NAMALWA (cell line): ENCODE results near the gene MMP17.
"Not testable (repeated sequence)": the region's sequence is repeated elsewhere in the genome, so short reads cannot be mapped to it uniquely, and the experiment has no call there.

Source experiments
- DNase-seq: peaks from one replicate; pipeline ENCODE4 v3.0.0-alpha.2; 2015; ENCODE audit warnings: low spot score

The MMP17 gene

DNA sequence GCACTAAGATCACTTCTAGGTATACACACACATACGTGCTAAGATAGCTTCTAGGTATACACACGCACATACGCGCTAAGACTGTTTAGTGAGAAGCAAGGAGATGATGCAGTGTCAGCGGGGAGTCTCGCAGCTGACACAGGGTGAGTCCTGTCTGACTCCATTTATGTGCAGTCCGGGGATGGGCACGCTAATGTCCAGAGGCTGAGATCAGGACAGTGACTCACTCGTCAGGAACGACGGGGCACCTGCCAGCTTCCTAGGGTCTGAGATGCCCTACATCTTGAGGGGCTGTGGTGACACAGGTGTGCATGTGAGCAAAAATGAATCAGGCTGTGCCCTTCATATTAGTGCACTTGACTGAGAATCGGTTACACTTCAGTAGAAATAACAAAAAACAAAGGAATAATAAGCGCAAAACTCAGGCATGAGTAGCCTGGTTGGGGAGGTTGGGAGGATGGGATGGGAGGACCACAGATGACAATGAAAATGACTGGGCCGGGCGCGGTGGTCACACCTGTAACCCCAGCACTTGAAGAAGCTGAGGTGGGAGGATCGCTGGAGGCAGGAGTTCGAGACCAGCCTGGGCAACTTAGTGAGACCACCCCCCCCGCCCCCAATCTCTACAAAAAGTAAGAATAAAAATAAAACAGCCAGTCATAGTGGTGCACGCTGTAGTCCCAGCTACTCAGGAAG, 37.1 kb downstream of the MMP17 start:
- no peak for DNase-seq

DNA sequence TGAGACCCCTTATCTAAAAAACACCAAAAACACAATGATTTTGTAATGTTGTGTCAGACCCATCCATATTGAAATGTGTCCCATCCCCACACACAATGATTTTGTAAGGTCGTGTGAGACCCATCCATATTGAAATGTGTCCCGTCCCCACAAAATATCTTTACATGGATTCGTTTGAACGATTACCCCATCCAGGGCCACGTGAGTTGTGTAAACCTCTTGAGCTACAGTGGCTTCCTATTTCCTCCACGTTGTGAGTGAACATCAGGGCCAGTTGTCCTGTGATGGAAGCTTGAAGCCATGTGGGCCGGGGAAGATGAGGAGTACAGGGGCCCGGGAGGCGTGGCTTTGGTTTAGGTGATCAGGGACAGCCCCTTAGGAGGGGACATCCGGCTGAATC, 39.3 kb downstream of the MMP17 start:
- DNase-seq, result no peak

DNA sequence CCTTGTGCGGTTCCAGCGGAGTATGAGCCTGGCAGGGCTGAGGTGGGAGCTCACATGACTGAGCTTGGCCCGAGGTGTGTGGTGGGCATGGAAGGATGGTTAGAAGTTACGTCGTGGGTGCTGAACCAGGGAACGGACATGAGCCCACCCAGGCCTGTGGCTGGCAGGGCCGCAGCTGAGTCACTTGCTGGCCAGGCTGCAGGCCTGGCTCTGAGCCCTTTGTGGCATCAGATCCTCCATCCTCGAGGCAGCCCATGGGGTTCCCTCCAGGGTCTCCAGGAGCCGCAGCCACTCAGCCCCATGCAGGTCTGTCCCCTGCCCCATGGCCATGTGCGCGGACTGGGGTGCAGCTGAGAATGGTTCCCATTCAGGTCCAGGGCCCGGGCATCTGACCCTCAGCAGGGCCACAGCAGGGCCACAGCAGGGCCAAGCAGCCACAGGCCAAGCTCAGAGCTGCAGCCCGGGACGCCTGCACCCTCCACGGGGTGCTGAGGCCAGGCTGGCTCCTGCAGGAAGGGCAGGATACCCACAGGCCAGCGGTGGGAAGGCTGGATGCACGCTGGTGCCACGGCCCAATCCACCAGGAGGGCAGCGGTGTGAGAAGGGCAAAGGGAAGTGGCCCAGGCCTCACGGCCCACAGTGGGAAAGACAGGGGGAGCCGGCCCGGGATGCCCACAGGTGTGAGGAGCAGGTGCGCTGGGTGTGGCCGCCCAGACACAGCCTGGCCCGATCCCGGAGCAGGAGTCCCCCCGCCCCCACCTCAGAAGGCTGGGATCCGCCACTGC, 39.9 kb downstream of the MMP17 start:
- DNase-seq, result no peak

DNA sequence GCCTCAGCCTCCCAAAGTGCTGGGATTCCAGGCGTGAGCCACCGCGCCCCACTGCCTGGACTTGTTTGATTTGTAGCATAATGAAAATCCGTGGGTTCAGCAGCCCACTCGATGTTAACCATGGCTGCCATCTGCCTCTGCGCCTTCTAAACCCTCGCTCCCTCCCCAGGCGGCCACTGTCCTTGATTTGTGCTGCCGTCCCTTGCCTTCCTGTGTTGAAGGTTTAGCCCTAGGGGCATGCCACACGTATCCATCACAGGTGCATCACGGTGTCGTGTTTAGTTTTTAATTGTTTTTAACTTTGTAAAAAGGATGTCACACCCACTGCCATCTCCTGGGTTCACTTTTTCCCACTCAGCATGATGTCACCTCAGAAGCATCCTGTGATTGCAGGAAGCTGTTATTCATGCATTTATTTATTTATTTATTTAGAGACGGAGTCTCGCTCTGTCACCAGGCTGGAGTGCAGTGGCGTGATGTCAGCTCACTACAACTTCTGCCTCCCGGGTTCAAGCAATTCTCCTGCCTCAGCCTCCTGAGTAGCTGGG, 41.8 kb downstream of the MMP17 start:
- DNase-seq, result no peak

DNA sequence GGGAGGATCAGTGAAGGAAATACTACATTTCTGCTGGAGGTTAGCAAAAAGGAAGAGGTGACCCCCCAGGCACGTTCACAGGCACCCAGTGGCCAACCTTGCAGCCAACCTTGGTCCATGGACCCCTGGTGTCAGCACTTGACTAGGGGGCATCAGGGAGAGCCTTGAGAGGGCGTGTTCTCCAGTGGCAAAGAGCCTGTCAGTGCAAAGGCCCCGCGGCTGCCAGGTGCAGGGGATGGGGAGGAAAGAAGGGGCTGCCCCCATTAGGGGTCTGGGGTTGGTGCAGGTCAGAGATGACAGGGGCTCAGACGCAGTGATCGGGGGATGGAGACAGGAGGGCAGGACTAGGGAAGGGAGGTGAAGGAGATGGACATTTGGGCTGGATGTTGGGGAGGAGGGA, 43.5 kb downstream of the MMP17 start:
- DNase-seq, result no peak

DNA sequence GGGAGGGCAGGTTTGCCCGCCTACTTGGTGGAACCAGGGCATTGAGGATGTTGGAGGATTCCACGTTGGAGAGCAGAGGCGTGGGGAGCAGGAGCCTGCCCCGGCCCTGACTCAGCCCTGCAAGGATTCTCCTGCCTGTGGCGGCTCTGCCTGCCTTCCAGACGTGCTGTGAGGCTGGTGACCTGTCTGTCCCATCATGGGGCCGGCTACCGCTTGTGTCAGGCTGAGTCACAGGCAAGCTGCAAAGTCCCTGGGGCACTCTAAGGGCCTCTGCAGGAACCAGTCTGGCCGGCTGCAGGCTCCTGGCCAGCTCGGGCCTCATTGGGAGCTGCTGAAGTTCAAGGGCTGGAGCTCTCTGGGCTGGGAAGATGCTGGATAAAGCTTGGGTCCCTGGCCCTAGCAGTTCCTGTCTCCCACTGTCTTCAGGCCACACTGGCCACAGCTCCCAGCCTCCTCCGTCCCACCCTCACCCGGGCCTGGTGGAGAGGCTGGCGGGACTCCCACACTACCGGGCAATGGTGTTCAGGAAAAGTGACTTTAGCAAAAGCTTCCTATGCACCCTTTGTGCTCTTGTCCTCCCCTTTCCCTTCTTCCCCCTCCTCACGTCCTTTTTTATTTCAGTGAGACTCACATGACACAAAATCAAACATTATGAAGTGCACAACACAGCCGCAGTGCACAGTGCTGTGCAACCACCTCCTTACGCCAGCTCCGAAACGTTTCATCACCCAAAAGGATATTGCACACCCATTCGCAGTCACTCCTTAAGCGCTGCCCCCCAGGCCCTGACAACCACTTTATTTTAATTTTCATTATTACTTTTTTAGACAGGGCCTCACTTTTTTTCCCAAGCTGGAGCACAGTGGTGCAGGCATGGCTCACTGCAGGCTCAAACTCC, 44.2 kb downstream of the MMP17 start:
- DNase-seq, result no peak

DNA sequence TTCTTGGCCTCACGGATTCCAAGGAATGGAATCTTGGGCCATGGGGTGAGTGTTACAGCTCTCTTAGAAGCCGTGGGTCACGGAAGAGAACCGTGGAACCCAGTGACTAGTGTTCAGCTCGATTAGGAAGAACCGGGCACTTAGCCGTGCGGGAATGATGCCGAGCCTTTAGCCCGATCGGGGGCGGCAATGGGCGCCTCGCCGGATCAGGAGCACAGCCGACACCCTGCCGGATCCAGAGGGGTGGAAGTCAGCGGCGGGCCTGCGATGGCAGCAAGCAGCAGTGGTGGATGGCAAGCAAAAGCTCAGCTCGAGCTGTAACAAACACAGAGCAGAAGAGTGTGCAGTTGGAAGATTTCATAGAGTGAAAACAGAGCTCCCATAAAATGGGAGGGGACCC, 45.1 kb downstream of the MMP17 start:
- DNase-seq, result no peak

DNA sequence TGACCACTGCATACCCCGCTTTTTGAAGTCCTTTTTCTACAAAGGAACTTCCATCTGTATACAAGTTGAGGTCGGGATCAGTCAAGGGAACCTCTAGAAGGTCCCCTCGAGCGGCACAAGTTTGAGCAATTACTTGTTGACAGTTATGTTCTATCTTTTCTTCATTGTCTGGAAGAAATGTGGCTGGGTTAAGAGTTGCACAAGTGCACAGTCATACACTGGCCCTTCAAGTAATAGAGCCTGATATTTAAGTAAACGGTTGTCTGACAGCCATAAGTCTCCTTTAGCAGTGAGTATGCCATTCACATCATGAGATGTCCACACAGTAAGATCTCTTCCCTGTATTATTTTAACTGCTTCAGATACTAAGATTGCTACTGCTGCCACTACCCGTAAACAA, 46.8 kb downstream of the MMP17 start:
- DNase-seq, result not testable (repeated sequence)

DNA sequence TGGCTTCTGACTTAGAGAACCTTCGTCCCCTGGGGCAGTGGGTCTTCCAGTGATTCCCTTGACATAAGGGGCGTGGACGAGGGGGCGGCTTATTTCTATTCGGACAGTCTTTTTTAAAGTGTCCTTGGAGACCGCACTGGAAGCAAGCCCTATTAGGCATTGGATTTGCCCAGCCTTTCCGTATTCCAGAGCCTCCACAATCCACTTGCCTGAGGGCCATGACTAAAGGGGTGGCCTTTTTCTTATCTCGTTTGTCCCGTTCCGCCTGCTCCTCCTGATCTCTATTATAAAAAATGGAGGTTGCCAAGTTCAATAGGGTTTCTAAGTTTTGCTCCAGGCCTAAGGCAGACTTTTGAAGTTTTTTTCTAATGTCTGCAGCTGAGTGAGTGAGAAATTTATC, 49.0 kb downstream of the MMP17 start:
- not testable (repeated sequence) for DNase-seq

DNA sequence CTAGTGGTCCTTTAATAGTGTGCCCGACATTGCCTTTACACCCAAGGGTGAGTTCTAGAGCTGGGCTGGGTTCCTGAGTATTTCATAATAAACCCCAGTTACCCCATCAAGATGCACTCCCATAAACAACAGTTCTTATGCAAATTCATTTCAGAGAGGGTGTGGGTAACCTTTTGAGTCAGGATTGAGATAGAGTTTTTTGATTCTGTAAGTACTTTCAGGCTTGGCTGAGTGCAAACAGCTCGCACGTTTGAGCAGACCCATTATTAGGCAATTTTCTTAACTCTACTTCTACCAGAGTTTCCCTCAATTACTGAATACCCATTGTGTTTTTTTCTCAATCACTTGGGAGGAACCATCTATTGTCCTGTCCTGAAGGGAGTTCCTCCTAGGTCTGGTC, 50.2 kb downstream of the MMP17 start:
- not testable (repeated sequence) for DNase-seq

DNA sequence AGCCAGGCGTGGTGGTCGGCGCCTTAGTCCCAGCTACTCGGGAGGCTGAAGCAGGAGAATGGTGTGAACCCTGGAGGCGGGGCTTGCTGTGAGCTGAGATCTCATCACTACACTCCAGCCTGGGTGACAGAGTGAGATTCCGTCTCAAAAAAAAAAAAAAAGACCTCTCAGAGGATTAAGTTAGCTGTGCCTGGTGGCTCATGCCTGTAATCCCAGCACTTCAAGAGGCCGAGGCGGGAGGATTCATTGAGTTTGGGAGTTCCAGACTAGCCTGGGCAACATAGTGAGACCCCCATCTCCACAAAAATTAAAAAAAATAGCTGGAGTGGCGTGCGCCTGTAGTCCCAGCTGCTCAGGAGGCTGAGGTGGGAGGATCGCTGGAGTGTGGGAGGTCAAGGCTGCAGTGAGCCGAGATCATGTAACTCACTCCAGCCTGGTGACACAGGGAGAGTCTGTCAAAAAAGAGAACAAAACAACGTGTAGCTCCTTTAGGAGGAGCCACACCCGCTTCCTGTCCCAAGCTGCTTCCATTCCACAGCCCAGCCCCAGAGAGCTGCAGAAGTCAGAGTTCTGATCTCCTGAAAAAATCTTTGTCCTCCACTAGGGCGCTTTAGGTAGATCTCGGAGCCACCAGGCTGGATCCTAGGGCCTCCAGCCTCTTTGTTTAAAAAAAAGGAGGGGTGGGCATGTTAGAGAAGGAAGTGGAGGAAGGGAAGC, 54.8 kb downstream of the MMP17 start:
- DNase-seq, result no peak

DNA sequence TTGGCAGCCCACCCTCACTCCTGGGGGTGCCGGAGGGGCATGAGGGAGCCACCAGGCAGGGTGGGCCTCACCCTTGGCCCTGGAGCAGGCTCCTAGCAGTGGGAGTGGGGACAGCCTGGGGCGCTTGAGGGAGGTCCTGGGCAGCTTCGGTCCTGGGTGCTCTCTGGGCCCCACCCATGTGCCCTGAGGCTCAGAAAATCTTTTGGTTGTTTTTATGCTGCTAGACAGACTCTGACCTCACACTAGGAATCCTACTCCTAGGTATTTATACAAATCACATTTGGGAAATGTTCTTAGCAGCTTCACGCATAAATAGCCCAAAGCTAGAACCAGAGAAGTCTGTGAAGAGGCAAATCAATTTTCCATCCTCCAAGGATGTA, 55.3 kb downstream of the MMP17 start:
- no peak for DNase-seq

DNA sequence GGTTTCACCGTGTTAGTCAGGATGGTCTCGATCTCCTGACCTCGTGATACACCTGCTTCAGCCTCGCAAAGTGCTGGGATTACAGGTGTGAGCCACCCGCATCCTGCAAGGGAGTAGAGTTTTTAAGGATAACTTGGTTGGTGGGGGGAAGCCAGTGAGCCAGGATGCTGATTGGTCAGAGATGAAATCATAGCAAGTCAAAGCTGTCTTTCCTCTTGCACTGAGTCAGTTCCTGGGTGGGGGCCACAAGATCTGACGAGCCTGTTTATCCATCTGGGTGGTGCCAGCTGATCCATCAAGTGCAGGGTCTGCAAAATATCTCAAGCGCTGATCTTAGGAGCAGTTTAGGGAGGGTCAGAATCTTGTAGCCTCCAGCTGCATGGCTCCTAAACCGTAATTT, 56.9 kb downstream of the MMP17 start:
- DNase-seq, result not testable (repeated sequence)

DNA sequence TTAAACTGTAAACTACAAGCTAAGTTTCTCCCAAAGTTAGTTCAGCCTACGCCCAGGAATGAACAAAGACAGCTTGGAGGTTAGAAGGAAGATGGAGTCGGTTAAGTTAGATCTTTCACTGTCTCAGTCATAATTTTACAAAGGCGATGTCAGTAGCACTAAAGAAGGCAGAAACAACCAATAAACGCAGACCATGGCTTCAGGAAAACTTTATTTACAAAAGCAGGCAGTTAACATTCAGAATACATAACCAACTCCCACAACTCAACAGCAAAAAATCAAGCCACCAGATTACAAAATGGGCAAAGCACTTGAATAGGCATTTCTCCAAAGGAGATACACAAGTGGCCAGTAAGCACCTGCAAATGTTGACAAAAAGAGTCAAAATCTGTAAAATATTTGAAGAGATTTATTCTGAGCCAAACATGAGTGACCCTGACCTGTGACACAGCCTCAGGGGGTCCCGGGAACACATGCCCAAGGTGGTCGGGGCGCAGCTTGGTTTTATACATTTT, 57.4 kb downstream of the MMP17 start:
- DNase-seq, result no peak

DNA sequence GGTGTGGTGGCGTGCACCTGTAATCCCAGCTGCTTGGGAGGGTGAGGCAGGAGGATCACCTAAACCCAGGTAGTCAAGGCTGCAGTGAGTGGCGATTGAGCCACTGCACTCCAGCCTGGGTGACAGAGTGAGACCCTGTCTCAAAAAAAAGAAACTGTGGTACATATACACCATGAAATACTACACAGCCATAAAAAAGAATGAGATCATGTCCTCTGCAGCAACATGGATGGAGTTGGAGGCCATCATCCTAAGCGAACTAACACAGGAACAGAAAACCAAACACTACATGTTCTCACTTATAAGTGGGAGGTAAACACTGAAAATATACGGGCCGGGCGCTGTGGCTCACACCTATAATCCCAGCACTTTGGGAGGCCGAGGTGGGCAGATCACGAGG, 63.5 kb downstream of the MMP17 start:
- not testable (repeated sequence) for DNase-seq

DNA sequence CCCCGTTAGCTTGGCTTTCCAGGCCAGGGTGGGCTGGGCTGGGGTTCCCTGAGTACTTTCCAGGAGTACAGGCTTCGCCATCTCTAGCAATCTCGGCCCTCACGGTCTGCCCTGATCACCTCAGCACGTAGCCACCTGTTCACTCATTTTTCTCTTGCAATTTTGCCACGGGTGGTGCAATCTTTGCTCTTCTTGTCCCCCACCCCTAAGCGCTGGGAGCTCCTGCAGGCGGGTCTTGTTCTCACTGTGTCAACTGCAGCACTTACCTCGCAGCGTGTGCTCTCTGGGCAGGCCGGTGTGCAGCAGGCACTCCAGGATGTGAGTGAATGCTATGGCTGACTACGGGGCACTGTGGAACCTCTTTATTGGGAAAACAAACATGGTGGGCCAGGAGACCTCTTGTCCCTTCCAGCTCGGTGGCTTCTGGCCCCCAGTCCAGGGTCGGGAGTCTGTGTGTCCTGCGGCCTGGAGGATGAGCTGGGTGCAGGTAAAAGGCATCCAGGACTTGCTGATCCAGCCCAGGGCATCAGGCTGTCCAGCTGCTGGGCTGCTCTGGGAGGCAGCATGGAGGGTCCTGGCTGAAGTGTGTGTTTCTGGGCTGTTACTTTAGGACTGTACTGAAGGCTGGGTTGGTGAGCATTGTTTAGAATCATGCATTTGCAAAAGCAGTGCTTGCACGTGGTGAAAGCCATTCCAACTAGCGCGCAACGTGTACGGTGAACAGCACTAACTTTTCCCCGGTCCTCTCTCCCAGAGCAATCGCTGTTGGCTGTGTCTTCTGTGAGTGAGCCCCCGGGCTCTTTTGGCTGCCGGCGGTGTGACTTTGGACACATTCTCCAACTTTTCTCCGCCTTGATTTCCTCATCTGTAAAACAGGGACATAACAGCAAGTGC, 64.8 kb downstream of the MMP17 start:
- DNase-seq, result no peak

DNA sequence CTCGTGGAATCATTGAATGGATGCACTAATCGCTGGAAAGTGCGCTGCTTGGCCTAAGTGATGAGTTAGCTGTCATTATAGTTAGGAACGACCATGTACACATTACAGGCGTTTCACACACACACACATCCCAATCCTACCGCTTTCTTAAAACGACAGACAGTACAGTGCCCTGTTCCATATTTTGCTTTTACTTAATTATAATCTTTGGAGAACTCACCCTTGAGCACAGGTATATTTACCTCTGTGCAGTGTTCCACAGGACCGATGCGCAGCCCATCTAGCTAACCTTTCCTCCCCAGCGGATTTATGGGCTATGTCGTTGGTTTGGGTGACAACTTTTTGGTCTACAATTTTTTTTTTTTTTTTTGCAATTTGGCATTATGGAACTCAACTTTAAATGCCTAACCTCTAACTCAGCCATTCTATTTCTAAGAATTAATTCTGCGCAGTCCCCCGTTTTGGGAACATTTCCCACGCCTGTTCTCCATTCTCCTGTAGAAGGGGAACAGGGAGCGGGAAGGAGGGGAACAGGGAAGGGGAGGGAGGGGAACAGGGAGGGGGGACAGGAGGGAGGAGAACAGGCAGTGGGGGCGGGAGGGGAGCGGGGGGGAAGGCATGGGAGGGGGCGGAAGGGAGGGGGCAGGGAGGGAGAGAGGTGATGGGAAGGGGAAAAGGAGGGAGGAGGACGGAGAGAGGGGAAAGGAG, 65.6 kb downstream of the MMP17 start:
- no peak for DNase-seq

DNA sequence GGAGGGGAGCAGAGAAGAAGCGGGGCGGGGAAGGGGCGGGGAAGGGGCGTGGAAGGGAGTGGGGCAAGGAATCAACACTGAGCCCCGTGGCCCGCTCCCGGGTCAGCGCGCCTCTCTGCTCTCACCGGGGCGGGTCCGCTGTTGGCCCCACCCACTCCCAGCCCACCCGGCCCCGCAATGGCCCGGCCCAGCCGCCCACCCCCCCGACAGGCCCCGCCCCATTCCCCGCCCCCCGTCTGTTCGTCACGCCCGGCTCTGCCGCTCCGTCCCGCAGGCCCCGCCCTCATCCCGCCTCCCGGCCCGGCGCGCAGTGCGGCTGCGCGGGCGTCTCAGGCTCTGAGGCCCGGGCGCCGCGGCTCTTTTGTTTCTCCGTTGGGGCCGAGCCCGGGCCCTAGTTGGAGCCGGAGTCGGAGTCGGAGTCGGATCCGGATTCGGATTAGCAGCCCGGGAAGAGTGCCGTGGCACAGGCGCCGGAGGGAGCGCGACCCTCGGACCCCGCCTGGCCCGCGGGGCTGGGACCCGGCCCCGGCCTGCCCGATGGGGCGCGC, 66.2 kb downstream of the MMP17 start, which contains the start of gene ULK1:
TSS of gene ULK1 (plus strand) at position 310 of the 548 bp plus-strand sequence. CDS start 380 bp downstream, outside the sequence.
- peak; percentile 91 for DNase-seq

DNA sequence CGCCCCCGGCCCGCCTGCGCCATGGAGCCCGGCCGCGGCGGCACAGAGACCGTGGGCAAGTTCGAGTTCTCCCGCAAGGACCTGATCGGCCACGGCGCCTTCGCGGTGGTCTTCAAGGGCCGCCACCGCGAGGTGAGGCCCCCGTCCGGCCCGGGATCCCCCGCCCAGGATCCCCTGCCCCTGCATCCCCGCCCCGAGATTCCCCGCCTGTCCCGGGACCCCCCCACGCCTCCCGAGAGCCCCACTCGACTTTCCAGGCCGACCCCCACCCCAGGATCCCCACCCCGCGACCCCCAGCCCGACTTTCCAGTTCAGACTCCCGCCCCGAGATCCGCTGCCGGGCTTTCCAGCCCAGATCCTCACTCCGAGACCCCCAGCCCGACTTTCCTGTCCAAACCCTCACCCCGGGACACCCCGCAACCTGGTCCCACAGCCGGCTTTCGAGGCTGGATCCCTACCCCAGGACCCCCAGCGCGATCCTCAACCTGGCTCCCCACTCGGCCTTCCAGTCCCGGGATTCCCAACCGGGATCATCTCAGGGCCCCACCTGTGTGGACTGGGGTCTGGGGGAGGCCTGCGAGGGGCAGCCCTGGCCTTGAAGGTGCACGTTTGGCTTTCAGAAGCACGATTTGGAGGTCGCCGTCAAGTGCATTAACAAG, 66.9 kb downstream of the MMP17 start:
- peak; percentile 39 for DNase-seq
